ENCODE measurements around the gene TMEM44. TPM values are rescaled to one million over a fixed set of nuclear protein-coding genes. Genes with fewer than 3 reads are reported as not detected.

Gene TMEM44
- total RNA-seq, 1 donor from 2014 or later = 10.4 TPM

DNA sequence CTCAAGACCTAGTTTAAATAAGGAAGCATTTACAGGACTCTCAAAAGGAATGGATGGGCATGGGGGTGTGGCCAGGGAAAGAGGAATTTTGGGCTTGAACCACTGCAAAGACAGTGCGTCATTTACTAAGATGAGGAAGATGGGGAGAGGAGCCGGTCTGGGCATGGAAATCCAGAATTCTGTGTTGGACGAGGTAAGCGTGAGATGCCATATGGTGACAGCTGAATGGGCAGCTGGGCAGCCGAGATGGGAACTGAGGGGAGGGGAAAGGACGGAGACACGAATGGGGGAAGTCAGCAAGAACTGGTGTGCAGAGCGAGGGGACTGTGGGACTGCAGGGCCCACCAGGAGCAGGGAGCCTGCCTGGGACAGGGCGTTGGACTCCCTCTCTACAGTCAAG is 24.2 kb downstream of the TMEM44 start:
- no peaks in the 10 kb centered on the region for H3K36me3 ChIP-seq
- no peaks in the 10 kb centered on the region for H3K4me1 Mint-ChIP-seq
- no peaks in the 10 kb centered on the region for H3K27me3 Mint-ChIP-seq (ENCODE audit: insufficient read depth, low read depth)
- H3K4me1 ChIP-seq = no peaks in the 10 kb centered on the region
- no peak overlapping the region for H3K4me3 Mint-ChIP-seq
- TF ChIP-seq EZH2phosphoT487 (IDR thresholded peaks at IDR 0.05) (no peak), EZH2 (IDR thresholded peaks at IDR 0.05) (no peak)
- TF ChIP-seq, protein P1, sequence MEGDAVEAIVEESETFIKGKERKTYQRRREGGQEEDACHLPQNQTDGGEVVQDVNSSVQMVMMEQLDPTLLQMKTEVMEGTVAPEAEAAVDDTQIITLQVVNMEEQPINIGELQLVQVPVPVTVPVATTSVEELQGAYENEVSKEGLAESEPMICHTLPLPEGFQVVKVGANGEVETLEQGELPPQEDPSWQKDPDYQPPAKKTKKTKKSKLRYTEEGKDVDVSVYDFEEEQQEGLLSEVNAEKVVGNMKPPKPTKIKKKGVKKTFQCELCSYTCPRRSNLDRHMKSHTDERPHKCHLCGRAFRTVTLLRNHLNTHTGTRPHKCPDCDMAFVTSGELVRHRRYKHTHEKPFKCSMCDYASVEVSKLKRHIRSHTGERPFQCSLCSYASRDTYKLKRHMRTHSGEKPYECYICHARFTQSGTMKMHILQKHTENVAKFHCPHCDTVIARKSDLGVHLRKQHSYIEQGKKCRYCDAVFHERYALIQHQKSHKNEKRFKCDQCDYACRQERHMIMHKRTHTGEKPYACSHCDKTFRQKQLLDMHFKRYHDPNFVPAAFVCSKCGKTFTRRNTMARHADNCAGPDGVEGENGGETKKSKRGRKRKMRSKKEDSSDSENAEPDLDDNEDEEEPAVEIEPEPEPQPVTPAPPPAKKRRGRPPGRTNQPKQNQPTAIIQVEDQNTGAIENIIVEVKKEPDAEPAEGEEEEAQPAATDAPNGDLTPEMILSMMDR (IDR thresholded peaks at IDR 0.05) = no peak
- no peaks in the 10 kb centered on the region for H3K9me3 Mint-ChIP-seq
- H3K9ac ChIP-seq = no peak overlapping the region
- H3K27ac ChIP-seq = no peak overlapping the region
- no peak for DNase-seq (ENCODE audit: low spot score)
- no peaks in the 10 kb centered on the region for H3K79me2 ChIP-seq (ENCODE audit: low read depth)
- H3K27ac Mint-ChIP-seq = no peak overlapping the region
- H3K36me3 Mint-ChIP-seq = peaks cover 13% of the 10 kb centered on the region
- no peak overlapping the region for H3K4me2 ChIP-seq
- H4K20me1 ChIP-seq (ENCODE audit: low read depth) = no peaks in the 10 kb centered on the region
- no peaks in the 10 kb centered on the region for H3F3A ChIP-seq (ENCODE audit: low read depth)
- H3K27me3 ChIP-seq = no peaks in the 10 kb centered on the region
- no peak overlapping the region for H2AFZ ChIP-seq (replicated peaks)
- no peak overlapping the region for H3K4me3 ChIP-seq
- no peaks in the 10 kb centered on the region for H3K9me3 ChIP-seq (ENCODE audit: low read depth)

DNA sequence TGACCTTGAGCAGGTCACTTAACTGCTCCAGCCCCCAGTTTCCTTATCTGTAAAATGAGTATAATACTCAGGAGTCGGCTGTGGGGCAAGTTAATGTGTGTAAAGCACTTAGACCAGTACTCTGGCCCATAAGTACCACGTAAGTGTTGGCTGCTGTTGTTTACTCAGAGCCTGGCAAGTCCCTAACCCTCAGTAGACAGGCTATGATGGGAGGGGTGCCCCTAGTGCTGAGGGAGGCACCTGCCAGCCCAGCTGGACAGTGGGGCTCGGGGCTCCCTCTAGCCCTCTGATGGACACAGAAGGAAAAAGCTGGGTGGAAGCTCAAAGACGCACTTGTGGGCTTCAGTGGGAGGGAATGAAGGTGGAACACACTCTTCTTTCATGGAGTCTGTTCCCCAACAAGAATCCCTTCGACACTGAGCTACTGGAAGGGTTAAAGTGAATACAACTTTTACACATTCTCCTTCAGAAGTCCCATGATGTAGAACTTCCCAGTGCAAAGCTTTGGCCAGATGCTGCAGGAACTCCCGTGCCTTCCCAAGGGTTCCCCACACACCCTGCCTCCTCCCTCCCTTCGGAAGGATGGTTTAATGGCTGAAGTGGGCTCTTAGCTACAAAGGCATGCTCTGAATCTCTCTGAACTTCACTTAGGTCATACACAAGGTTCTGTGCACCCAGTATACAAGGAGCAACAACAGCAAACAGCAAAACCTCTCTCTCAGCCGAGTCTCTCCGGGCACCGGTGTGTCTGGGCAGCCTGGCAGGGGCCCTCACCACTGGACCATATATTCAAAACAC is 25.4 kb downstream of the TMEM44 start:
- peaks cover 12% of the 10 kb centered on the region for H3K36me3 Mint-ChIP-seq
- no peak overlapping the region for H3K4me2 ChIP-seq
- no peaks in the 10 kb centered on the region for H3K4me1 ChIP-seq
- no peaks in the 10 kb centered on the region for H4K20me1 ChIP-seq (ENCODE audit: low read depth)
- no peak for DNase-seq (ENCODE audit: low spot score)
- no peak overlapping the region for H2AFZ ChIP-seq (replicated peaks)
- H3K27me3 Mint-ChIP-seq (ENCODE audit: insufficient read depth, low read depth) = no peaks in the 10 kb centered on the region
- H3K36me3 ChIP-seq = no peaks in the 10 kb centered on the region
- no peaks in the 10 kb centered on the region for H3K27me3 ChIP-seq
- no peak overlapping the region for H3K4me3 ChIP-seq
- H3K4me1 Mint-ChIP-seq = no peaks in the 10 kb centered on the region
- H3K27ac ChIP-seq = no peak overlapping the region
- no peaks in the 10 kb centered on the region for H3F3A ChIP-seq (ENCODE audit: low read depth)
- H3K9me3 ChIP-seq (ENCODE audit: low read depth) = no peaks in the 10 kb centered on the region
- H3K4me3 Mint-ChIP-seq = no peak overlapping the region
- TF ChIP-seq EZH2 (IDR thresholded peaks at IDR 0.05) (no peak), EZH2phosphoT487 (IDR thresholded peaks at IDR 0.05) (no peak)
- TF ChIP-seq, protein P1 (IDR thresholded peaks at IDR 0.05) = no peak
- no peak overlapping the region for H3K9ac ChIP-seq
- no peaks in the 10 kb centered on the region for H3K9me3 Mint-ChIP-seq
- no peaks in the 10 kb centered on the region for H3K79me2 ChIP-seq (ENCODE audit: low read depth)
- H3K27ac Mint-ChIP-seq = no peak overlapping the region

DNA sequence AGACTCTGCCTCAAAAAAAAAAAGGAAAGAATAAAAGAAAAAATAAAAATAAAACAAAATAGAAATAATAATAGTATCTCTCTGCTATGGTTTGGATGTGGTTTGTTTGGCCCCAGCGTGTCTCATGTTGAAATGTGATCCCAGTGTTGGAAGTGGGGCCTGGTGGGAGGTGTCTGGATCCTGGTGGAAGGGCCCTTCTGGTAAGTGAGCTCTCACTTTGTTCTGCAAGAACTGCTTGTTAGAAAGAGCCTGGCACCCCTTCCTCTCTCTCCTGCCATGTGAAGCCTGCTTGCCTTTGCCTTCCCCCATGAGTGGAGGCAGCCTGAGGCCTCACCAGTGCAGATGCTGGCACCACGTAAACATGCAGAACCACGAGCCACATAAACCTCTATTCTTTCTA is 26.3 kb downstream of the TMEM44 start:
- DNase-seq (ENCODE audit: low spot score) = no peak
- no peaks in the 10 kb centered on the region for H3K27me3 ChIP-seq
- H3K9ac ChIP-seq = no peak overlapping the region
- no peak overlapping the region for H3K4me3 Mint-ChIP-seq
- H3K27ac Mint-ChIP-seq = no peak overlapping the region
- no peak overlapping the region for H3K27ac ChIP-seq
- H3K36me3 ChIP-seq = no peaks in the 10 kb centered on the region
- H3K4me1 ChIP-seq = no peaks in the 10 kb centered on the region
- H3K9me3 Mint-ChIP-seq = no peaks in the 10 kb centered on the region
- H3K27me3 Mint-ChIP-seq (ENCODE audit: insufficient read depth, low read depth) = no peaks in the 10 kb centered on the region
- TF ChIP-seq EZH2phosphoT487 (IDR thresholded peaks at IDR 0.05) (no peak), EZH2 (IDR thresholded peaks at IDR 0.05) (no peak)
- TF ChIP-seq, protein P1 (IDR thresholded peaks at IDR 0.05) = no peak
- peaks cover 9% of the 10 kb centered on the region for H3K36me3 Mint-ChIP-seq
- no peaks in the 10 kb centered on the region for H3K79me2 ChIP-seq (ENCODE audit: low read depth)
- H2AFZ ChIP-seq (replicated peaks) = no peak overlapping the region
- H4K20me1 ChIP-seq (ENCODE audit: low read depth) = no peaks in the 10 kb centered on the region
- H3K9me3 ChIP-seq (ENCODE audit: low read depth) = no peaks in the 10 kb centered on the region
- no peaks in the 10 kb centered on the region for H3F3A ChIP-seq (ENCODE audit: low read depth)
- no peak overlapping the region for H3K4me2 ChIP-seq
- H3K4me3 ChIP-seq = no peak overlapping the region
- H3K4me1 Mint-ChIP-seq = no peaks in the 10 kb centered on the region
